HTR-8/SVneo (cell line): Measurements from ENCODE around the gene ASPM.
"Not testable (repeated sequence)": the region's sequence is repeated elsewhere in the genome, so short reads cannot be mapped to it uniquely, and the experiment has no call there.

Experiments used
- DNase-seq: peaks from one replicate; pipeline ENCODE4 v3.0.0; 2011; ENCODE audit warnings: low spot score, mixed read lengths; ENCODE audit not compliant: insufficient read length
- FAIRE-seq: peaks from 2 replicates; lab custom pipeline; 2011; peaks lifted over from hg19 to GRCh38; lab: Jason Lieb, UNC

Gene ASPM

GRCh38 chr1:197144570-197145325 lies 1.7 kb downstream of the ASPM start:
- no peak for FAIRE-seq

GRCh38 chr1:197143276-197143675 lies 3.2 kb downstream of the ASPM start:
- no peak for DNase-seq
- FAIRE-seq = no peak

More at GRCh38 chr1:197144570-197145325, 1.7 kb downstream of the ASPM start:
- DNase-seq = no peak

- no peak for FAIRE-seq
- DNase-seq = no peak
These were observed 4.9 kb downstream of the ASPM start for GRCh38 chr1:197141575-197141974.

DNA sequence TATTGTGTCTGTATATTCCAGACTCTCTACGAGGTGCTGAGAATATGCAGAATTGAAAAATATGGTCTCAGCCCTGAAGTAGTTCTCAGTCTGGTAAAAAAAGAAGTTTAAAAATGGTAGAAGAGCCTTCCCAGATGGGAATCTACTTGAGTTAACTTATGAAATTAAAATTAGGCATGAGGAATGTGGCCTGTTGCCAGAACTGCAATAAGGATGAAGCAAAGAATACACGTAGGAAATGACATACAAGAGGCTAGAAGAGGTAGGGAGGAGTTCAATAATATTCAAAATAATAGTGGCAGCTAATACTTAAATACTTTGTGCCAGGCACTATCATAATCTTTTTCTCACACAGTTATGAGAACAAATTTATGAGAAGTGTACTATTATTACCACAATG lies 6.3 kb downstream of the ASPM start:
- DNase-seq (no peak), FAIRE-seq (no peak)

DNA sequence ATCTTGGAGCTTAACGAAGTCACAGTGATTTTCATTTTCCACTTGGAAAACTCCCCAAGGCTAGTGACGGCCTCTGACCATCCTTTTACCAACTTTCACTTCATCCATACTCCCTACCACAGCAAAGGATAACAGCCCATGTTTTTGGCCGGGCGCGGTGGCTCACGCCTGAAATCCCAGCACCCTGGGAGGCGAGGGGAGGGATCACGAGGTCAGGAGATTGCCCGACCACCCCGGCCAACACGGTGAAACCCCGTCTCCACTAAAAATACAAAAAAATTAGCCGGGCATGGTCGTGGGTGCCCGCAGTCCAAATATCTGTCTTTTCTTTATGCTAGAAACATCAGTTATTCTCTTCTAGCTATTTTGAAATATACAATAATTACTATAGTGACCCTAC lies 7.3 kb downstream of the ASPM start:
- FAIRE-seq (no peak), DNase-seq (no peak)

DNA sequence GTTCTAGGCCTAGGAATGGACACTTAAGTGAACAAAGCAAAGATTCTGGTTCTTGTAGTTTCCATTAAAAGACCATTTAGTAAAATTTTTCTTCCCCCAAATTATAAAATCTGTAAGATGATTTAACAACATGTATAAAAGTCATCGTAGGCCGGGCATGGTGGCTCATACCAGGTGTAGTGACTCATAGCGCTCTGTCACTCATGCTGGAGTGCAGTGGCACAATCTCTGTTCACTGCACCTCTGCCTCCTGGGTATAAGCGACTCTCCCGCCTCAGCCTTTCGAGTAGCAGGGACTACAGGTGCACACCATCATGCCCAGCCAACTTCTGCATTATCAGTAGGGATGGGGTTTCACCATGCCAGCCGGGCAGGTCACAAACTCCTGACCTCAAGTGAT lies 9.1 kb downstream of the ASPM start:
- no peak for DNase-seq
- FAIRE-seq = no peak

DNA sequence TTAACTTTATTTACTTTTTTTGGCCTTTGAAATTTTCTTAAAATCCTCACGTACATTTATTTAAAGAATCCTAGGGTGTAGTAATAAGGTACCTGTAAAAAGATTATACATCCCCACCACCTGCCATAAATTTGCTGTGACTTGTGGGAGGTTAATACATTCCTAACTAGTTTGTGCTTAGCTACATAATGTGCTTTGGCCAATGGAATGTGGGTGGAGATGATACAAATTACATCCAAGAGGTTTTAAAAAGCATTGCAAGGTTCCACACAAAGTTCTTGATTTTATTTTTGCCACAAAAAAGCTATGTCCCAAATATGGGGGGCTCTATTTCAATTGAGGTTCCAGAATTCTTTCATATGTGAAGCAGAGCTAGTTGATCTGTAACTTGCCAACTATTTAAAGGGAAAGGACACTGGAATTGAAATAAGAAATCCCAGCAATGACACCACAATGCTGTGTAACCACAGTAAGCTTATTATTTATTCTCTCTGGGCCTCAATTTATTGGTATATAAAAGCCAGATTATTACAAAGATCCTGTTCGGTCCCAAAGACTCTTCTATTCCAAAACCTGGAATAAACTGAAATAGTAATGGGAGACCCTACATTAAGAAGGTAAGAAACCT lies 15.7 kb downstream of the ASPM start:
- FAIRE-seq = no peak

DNA sequence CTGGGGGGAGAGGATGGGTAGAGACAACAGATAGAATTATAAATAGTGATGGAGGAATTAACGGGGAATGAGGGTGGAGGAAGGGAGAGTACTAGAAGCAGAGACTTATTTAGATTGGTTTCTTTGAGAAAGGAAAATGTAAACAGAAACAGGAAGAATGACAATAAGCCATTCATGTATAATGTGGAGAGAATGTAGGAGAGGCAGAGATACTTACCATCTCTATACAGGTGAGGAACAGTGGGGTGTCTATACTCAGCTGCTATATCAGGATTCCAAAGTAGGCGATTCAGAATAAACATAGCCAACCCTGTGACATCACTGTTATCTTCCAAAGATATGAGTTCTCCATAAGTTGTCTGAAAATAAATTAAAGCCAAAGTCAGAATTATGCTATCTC lies 16.8 kb downstream of the ASPM start:
- DNase-seq (no peak), FAIRE-seq (no peak)

More for the DNA sequence above, 15.7 kb downstream of the ASPM start:
- DNase-seq = no peak

DNA sequence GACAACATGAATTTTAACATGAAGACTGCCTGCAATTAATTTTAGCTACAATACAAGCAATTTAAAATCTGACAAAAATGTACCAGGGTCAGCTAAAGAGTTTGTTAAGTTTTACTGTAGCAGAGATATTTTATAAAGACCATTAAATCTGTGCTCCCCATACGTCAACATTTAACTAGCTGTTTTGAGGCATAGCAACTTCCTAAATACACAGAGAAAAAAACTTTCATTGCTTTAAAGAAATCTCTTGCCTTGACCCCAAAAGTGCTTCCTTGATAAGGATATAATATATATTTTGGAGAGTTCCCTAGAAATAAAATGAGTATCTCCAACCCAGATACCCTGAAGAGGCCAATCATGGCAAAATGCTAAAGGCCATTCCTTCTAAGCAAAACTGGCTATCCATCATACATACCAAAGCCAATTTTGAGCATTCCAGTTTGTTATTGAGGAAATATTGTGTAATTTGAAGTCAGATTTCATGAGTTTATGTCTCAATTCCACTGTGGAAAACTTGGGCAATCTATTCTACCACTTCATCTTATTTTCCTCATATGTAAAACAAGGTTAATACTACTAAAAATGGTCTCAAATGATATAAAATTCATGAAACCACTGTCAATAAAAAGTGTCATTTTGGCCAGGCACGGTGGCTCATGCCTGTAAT lies 19.1 kb downstream of the ASPM start:
- DNase-seq = no peak
- FAIRE-seq = no peak

- DNase-seq = no peak
- no peak for FAIRE-seq
These were observed 19.8 kb downstream of the ASPM start for GRCh38 chr1:197126691-197127090.

DNA sequence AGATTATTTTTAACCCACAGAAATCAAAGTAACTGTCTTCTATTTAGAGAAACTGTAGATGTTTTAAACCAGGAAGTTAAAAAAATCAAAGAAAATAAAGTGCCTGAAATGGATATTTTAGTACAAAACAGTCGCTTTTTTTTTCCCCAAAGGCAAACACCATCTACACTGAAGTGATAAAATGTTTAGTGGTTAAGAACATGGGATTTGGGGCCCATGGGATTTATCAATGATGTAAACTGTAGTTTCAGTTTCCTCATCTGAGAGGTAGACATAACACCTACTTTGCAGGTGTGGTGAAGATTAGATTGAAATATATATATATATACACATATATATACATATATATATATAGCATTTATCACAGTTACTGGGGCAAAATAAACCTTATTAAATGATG lies 22.1 kb downstream of the ASPM start:
- DNase-seq (no peak), FAIRE-seq (no peak)

- FAIRE-seq (no peak), DNase-seq (no peak)
These were observed 30.3 kb downstream of the ASPM start for GRCh38 chr1:197116156-197116555.

DNA sequence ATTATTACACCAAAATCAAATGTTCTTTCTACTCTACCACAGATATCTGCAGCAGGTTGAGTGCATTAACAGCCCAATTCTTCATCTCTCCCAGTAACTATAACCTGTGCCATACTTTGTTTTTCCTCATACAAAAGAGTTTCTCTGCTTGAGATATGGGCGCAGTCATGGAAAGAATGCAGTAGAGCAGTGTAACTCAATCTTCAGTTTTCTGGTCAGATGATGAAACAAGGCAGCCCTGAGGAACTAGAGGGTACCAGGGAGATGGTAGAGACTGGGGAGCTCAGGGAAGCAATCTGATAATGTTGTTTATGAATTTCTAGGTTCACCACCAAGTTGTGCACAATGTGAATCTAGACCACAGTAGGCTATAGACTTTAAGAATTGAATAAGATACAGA lies 39.6 kb downstream of the ASPM start:
- FAIRE-seq = no peak
- no peak for DNase-seq

GRCh38 chr1:197103300-197103699 lies 43.2 kb downstream of the ASPM start:
- FAIRE-seq = no peak
- DNase-seq = no peak

- FAIRE-seq (no peak), DNase-seq (no peak)
These were observed 44.5 kb downstream of the ASPM start for GRCh38 chr1:197101978-197102377.

DNA sequence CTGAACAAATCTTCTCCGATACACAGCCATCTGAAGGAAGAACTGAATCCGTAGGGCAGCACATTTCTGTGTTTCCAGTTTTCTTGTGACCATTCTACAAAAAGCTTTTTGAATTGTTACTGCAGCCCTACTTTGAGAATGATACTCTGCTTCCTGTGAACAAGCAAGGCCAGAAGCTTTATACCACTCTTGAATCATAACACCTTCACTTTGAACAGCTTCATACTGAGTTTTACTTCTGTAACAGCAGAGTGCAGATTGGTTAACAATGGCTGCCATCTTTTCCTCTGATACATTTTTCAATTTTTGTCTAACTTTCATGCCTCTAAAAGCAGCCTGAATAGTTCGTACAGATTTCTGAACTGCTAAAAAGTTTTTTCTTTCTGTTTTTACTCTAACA lies 45.8 kb downstream of the ASPM start:
- no peak for FAIRE-seq
- no peak for DNase-seq

- FAIRE-seq (no peak), DNase-seq (no peak)
These were observed 47.0 kb downstream of the ASPM start for GRCh38 chr1:197099444-197099843.

GRCh38 chr1:197096971-197097370 lies 49.5 kb downstream of the ASPM start:
- not testable (repeated sequence) for FAIRE-seq, DNase-seq

DNA sequence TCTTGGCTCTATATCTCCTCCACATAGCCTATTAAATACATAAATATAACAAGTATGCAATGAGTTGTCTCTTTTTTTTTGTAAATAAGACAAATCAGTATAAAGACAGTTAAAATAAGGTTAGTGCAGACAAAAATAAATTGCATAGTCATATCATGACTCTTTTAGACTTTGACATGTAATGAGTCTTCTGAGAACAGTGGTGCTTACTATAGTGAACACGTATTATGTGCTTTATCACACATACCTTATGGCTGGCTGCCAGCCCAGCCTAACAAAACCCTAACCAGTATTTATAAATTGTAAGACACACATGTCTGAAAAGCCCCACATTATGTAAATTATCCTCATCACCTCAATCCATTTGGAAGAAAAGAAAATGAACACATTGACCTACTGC lies 50.3 kb downstream of the ASPM start:
- FAIRE-seq = no peak
- DNase-seq = no peak

GRCh38 chr1:197093226-197093885 lies 53.1 kb downstream of the ASPM start:
- FAIRE-seq (no peak), DNase-seq (no peak)

DNA sequence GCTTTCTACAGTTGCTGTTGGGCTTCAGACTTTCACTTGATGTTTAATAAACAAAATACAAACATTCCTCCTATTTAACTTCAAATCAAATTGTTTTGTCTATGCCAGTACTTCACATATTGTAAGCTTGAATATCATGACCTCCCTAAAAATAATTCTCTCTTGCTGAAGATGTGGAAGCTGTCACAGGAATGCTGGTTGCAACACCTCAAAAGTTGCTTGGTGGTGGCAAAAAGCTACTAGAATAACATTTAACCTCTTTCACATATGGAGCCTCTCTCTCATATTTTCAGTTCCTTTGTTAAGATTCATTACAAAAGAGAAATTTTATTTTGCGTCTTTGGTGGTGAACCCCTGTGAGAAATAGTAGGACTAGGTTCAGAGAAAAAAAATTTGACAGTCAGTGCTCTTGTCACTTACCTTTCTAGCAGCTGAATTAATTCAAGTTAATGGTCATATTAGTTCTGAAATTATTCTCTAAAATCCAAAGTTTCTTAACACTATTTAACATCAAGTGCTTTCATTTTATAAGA lies 53.9 kb downstream of the ASPM start:
- DNase-seq (no peak), FAIRE-seq (no peak)
